ENCODE data around the gene GET4.

The GET4 gene

DNA sequence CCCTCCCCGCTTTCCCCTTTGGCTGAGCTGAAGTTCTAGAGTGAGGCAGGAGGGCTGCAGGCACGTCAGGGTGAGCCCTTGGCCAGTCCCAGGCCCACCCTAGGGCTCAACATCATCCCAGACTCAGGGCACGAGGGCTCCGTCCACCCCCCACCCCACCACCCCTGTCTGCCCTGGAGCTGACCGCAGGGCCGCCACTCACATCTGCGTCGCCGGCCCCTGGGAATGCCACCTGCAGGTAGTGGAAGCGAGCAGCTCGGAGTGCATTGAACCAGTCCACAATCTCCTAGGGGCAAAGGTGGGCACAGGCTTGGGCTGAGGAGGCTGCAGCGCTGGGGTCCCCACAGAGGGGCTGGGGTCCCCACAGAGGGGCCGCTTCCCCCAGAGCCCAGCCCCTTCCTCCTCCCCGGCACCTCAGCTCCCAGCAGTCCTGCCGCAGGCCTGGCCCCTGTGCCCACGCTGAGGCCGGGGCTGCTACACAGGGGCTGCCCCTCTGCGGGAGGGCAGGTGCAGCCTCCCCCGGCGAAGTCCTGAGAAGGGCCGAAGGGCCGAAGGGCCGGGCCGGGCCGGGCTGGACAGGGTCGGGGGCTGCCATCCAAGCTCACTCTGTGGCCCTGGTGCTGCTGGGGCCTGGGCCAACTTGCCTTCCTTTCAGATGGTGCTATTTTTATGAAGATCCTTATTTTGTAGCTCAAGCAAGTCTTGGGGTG is 24.1 kb downstream of the GET4 start:
- no peak for DNase-seq

DNA sequence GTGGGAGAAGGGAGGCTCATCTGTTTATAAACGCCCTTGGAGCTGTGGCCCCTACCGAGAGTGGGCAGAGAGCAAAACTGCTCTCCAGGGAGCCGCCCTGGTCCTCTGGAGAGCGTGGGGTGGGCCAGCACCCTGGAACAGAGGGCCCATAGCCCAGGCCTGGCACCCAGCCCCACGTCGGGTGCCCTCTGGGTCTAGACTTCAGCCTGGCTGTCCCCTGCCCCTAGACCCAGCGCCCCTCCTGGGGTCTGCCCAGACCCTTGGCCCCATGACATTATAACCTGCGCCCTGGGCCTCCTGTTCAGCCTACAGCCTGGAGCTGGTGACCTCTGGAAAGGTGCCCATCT is 24.7 kb downstream of the GET4 start:
- no peak for DNase-seq

DNA sequence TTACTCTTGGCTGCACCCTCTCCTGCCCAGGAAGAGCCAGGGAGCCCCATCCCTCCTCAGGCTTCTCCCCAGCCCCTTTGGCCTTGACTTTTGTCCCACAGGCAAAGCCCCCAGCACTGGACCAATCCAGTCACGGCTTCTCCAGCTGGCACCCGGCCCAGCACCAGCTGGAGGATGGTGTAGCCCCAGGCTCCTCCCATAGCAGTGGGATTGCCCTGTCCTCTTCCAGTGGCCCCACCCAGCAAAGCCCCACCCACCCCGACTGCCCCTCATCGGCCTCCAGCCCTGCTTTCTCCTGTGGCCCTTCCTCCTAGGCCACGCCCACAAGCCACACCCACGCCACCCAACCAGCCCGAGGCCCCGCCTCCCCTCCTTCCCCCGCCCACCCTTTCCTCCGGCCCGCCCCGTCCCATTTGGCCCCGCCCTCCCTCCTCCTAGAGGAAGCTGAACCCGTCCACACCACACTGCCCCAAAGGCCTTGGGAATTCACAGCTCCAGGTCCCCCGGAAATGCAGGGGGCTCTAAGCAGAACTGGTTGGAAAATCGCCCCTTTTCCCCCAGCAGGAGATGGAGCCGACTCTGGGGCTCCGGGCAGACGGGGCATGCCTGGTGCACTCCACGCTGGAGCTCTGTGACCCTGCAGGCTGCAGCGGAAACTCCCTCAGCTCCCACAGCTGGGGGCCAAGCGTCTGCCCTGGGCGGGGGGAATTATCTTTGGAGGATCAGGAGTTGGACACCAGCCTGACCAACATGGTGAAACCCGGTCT is 25.2 kb downstream of the GET4 start:
- DNase-seq, result peak; percentile 84

DNA sequence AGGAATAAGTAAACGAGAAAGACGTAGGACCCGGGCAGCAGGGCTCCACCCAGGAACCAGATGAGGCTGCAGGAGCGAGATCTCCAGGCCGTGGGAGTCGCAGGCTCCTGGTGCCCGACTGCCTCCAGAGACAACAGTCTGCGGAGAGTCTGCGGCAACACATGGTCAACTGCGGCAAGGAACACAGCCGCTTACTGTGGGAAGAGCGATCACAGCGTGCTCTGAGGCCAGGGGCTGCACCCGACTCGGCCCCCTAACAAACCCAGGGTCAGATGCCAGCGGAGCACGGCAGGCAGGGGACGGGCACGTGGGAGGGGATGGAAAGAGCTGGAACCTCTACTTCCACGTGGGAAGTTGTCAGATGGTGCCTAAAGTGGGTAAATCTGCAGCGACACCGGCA is 26.6 kb downstream of the GET4 start:
- DNase-seq, result no peak

DNA sequence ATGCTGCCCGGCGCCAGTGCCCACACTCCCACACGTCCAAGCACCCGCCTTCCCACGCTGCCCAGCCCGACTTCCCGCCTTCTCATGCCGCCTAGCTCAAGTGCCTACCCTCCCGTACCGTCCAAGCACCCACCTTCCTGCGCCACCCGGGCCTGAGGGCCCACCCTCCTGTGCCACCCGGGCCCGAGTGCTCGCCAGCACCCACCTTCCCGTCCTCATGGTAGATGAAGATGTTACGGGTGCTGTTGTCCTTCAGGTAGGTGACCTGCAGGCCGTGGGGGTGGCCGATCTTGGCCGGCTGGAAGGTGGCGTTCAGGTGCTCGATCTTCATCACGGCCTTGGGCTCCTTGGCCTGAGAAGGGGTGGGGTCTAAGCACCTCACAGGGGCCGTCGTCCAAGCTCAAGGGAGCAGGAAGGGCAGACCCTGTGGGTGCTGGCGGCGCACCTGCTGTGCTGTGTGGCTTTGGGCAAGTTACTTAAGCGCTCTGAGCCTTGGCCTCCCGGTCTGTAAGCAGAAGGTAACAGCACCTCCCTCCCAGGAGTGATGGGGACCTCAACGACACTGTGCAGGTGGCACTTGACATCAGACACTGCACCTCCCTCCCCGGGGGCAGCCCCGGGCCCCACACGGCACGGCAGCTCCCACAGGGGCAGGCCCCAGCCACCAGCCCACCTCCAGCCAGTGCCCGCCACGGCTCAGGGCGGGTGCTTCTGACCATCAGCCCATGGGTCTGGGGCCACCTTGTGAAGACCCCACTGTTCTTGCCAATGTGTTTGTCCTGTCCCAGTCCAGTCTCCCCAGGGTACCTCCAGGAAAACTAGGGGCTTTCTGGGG is 27.8 kb downstream of the GET4 start:
- no peak for DNase-seq

DNA sequence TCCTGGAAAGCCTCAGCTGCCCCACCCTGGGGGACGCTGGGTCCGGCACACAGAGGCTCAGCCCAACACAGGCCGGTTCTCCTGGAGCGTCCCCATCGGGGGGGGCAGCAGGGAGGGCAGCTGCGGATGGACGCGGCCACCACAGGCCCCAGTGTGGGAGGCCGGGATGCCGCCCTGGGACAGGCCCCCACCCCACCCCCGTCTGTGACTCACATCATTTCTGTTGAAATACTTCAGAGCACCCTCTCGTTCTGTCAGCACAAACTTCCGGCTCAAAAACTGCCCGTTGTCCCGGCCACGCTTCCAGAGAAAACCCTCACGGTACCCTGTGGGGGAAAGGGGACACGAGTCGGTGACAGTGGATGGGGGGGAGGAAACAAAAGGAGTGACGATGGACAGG is 28.5 kb downstream of the GET4 start:
- no peak for DNase-seq

DNA sequence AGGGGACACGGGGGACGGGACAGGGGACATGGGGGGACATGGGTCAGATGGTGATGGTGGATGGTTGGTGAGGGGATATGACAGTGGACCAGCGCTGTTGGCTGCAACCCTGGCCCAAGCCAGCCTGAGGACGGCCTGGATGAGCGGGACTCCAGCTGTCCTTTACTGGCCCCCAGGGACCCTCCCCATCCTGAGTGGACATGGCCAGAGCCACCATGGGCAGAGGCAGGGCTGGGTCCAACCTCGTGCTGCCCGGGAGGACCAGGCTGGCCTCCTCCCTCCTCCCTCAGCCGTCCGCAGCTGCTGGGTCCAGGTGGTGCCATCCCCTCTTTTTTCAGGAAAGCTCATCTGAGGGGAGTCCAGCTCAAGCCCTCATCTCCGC is 30.4 kb downstream of the GET4 start:
- no peak for DNase-seq

DNA sequence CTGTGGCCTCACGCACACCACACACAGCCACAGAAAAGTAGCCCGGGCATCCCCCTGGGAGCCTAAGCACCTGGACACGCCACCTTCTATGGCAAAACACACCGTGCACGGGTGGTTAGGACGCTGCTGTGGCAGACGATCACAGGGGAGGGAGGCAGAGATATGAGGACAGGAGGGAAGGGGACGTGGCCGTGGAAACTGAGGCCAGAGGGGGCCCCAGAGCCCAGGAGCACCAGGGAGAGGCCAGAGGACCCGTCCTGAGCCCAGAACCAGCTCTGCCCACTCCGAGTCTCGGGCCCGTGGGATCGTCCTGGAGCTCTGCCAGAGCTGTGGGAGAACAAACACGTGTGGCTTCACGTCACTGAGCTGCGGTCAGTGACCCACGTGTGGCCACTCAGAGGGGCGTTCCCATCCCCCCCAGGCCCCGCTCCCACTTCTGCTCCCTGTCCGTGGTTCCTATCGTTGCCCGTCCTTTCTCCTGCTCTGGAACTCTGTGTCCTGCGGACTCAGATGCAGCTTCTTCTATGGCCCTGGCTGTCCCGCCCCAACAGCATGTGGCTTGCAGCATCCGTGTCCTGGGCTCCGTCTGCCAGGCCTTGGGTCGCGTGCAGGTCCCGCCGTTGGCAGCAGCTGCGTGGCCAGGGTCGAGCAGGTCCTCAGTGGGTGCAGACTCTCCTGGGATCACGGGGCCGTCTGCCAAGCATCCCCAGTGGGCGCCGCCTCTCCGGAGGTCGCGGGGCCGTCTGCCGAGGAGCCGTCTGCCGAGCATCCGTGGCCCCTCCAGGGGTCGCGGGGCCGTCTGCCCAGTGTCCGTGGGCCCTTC is 31.0 kb downstream of the GET4 start:
- no peak for DNase-seq

DNA sequence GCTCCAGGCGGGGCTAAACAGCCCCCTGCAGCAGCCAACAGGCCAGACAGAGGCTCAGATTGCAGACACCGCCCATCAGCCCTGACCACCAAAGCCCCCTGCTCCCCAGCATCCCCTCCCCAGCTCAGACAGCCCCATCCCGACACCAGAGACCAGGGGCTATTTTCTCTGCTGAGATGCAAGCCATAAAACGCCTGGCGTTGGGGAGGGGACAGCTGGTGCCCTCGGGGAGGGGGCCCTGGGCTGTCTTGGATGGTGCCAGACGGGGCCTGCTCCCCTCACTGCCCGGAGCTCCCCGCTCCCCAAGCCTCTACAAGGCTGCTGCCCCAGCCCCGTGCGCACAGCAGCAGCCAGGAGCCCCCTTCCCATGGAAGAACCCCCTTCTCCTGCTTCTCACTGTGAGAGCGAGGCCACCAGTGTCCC is 31.8 kb downstream of the GET4 start:
- DNase-seq, result no peak

DNA sequence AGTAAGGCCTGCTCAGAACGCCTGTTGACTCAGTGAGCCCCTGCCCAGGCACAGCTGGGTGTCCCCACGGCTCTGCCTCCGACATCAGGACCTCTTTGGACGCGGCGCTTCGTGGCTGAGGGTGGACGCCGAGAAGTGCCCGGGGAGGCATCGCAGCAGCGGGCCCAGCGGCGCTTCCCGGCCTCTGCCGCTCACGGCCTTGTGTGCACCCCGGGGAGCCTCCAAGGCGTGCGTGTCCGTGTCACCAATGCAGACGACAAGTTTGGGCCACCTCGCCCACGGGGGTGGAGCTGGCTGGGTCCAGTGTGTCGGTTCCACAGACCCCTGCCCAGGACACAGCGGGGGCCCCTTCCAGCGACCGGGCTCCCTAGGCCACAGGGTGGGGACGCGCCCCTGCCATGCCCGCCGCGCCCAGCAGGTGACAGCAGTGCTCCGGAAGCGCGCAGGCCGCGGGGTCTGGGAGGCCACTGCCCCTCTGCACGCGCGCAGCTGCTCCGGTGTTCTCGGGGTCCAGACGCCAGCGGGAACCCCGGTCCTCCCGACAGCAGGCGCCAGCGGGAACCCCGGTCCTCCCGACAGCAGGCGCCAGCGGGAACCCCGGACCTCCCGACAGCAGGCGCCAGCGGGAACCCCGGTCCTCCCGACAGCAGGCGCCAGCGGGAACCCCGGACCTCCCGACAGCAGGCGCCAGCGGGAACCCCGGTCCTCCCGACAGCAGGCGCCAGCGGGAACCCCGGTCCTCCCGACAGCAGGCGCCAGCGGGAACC is 32.4 kb downstream of the GET4 start:
- DNase-seq, result peak; percentile 71

DNA sequence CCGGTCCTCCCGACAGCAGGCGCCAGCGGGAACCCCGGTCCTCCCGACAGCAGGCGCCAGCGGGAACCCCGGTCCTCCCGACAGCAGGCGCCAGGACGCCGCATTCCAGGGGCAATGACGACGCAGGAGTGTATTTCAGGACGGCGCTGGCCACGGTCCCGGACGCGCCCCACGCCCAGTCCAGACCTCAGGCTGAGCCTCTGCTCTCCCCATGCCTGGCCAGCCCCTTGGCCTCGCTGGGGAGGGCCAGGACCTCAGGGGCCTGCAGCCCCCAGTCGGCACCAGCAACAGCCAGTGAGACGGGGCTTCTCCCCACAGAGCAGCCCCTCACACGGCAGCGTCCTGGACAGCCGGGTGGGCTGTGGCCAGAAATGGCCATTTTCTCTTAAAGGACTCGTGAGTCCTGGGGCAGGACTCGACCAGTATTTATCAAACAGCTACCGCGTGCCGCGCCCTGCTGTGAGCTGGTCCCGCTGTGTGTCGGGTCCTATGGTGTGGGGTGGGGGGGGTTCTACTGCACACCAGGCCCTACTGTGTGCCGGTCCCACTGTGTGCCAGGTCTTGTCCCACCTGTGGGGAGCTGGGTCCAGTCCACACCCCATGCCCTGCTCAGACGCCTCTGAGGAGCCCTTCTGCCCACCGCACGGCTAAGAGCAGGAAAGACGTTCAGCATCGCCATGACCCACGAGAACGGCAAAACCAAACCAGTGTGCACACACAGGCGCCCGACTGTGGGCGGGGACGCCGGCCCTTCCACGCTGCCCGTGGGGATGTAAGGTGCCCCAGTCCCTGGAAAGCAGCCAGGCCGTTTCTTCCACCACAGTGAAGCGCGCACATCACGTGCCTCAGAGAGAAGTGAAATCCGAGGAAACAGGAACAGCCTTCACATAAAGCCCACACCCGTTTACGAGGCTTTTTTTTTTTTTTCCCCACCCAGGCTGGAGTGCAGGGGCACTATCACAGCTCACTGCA is 33.3 kb downstream of the GET4 start:
- DNase-seq, result peak; percentile 69

DNA sequence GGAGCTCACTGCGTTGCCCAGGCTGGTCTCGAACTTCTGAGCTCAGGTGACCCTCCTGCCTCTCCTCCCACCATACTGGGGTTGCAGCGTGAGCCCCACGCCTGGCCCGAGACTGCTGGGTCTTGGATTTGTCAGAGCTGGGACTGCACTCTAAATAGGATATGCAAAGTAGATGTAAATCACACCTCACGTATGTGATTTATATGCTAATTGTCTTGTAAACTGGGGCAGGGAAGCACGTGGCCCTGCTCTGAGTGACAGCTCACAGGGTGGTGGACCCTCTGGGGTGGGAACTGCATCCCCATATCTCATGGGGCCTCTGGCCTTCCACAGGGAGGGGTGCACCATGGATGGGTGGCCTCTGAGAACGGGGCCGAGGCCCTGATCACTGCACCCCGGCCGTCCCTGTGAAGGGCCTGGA is 34.1 kb downstream of the GET4 start:
- DNase-seq, result no peak

DNA sequence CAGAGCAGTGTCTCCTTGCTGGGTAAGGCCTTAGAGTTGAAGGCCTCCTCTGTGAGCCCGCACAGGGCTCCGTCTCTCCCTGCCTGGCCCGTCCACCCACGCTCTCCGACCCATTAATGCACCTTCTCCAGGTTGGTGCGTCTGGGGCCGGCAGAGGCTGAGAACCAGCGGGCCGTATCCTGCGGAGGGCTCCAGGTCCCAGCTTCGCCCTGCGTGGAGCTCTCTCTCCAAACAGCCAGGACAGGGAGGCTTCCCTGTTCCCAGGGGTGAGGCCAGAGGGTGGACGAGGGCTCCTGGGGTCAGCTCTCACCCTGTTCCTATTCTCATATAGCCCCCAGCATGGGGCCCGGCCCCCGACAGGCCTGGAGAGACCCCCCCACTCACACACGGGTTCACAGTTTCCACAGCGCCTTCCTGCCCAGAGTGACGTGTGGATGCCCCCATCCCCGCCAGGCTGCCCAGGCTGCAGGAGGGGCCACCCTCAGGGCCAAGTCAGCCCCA is 34.6 kb downstream of the GET4 start:
- no peak for DNase-seq

DNA sequence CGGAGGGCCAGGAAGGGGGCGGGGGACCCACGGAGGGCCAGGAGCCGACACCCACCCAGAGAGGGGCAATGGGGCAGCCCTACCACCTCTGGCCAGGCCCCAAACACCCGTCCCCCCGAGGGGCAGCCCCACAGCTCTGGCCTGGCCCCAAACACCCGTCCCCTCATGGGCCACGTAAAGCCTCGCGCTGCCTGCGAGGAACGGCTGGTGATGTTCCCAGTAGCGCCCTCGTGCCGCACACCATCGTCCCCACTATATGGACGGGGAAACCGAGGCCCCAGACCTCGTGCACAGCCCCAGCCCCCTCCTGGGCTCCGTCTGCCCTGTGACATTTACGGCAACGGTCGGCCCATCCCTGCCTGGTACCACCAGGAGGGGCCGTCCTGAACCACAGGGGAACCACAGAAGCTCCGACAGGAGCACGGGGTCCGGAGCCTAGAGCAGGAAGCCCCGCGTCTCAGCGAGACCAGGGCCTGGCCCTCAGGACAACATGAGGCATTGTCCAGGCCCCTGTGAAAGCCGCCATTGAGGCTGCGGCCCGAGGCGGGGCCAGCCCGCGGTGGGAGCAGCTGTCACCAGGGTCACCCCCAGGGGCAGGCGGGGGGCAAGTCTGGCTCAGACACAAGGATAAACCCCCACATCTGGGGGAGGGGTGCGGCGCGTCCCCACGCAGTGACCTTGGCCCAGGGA is 35.6 kb downstream of the GET4 start:
- no peak for DNase-seq

DNA sequence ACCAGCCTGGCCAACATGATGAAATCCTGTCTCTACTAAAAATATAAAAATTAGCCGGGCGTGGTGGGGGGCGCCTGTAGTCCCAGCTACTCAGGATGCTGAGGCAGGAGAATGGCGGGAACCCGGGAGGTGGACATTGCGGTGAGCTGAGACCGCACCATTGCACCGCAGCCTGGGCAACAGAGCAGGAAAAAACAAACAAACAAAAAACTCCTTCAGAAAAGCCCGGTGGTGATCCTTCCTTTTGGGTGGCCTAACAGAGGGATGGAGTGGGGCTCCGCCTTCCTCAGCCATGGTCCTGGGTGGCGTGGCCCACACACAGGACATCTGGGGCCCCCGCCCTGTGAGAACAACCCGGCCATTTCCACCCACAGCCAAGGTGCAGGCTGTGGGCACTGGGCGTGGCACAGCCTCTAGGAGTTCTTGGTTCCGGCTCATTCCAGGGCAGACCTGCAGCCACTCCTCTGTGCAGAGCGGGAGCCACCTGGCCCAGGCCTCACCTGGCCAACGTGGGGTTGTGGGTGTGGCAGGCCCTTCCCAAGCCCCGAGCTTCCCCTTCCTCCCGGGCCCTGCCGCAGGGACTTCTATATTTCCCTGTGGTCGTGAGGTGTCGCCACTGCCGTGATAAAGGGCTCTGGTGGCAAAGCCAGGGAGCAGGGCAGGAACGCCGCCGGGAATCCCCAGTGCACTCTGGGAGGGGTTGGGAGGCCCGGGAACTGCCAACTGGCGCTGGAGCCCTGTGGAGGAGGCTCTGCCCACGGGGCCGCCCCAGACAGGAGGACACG is 37.6 kb downstream of the GET4 start:
- no peak for DNase-seq

DNA sequence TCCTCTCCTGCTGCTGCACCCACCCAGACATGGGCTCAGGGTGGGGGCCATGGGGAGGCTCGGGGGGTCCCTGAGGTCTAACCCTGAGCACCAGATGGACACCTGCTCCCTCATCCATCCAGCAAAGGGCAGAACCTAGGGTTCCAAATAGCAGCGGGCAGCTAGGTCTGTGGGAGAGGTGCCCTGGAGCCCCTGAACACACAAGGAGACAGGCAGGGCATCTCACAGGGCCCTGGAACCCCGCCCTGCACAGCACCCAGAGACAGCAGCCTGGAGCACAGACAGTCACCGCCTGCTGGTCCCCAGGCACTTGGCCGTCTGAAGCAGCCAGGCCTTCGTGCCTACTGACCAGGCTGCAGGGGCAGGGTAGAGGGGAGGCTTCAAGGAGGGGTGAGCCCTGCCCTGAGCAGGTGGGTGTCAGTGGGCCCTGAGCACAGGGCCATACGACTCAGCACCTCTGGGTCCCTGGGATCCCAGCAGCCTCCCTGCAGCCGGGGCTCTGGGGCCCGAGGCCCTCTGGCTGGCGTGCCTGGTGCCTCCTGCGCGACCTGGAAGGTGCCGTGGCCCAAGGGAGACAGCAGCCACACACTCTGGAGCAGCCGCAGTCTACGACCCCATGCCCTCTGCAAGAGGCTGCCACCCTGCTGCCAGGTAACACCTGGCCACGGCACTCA is 38.3 kb downstream of the GET4 start:
- no peak for DNase-seq

DNA sequence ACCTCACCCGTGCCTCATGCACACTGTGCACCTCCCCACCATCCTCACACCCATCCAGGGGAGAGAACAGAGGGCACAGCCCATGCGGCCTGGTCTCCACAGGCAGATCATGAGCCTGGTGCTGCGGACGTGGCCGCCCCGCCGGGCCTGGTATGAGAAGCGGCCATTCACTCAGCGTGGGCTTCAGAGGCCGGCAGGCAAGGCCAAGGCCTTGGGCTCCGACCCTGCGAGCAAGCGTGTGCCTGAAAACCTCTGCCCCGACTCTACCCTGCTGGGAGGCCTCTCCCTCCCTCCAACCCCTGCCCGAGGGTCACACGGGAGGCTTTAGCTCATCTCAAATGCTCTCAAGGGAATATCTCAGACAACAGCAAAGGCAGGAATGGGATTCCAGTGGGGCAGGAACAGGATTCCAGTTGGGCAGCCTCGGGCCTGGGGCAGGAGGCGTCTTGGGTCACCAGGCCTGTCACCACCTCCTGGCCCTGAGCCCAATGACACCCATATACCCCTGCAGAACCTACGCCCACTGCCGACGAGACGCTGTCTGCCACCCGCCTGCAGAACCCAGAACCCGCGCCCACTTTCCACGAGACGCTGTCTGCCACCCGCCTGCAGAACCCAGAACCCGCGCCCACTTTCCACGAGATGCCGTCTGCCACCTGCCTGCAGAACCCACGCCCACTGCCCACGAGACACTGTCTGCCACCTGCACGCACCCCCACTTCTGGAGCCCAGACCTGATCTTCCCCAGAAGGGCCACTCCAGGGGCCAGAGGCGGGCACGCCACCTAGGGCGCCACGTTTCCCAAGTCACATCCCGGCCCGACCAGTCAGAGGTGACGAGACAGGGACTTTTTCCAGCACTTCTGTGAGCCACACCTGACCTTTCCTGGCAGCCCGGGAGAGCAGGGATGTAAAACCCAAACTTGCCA is 39.2 kb downstream of the GET4 start:
- DNase-seq, result no peak

All from femur (tissue), 1 donor.